ENCODE measurements around the gene ALKBH6. TPM values are rescaled to one million over a fixed set of nuclear protein-coding genes. Genes with fewer than 3 reads are reported as not detected.

ALKBH6 gene
- total RNA-seq, 1 experiment from 2014 or later = 20.1 TPM

- POLR2A ChIA-PET (ENCODE audit: low non-redundant PET) = no interaction called here
- Histone ChIP-seq H3K27ac (ENCODE audit: low read depth, low read length, poor library complexity, severe bottlenecking) (no peak overlapping the region), H3K36me3 (ENCODE audit: insufficient read depth, low read length, poor library complexity, severe bottlenecking) (no peaks in the 10 kb centered on the region), H3K9me3 (ENCODE audit: low read depth, low read length, poor library complexity, severe bottlenecking) (no peaks in the 10 kb centered on the region), H3K27me3 (replicated peaks; ENCODE audit: insufficient read depth, low read depth, low read length, poor library complexity) (no peaks in the 10 kb centered on the region), H3K4me1 (ENCODE audit: insufficient read depth, low read length, poor library complexity, severe bottlenecking) (no peaks in the 10 kb centered on the region), H3K4me3 (ENCODE audit: low read depth, low read length, poor library complexity, severe bottlenecking) (no peak overlapping the region)
- intact Hi-C loops (cut with micrococcal nuclease; ENCODE audit: unreplicated experiment) = no loop called here
- CTCF ChIA-PET = no interaction called here
- BruUV-seq (replicated peaks) = no TSS peak
- TF ChIP-seq CTCF (conservative IDR thresholded peaks at IDR 0.05; ENCODE audit: low read depth, low read length) = no peak
- no peak for TF ChIP-seq EZH2 (IDR thresholded peaks at IDR 0.05; ENCODE audit: borderline replicate concordance, low read depth, low read length, poor library complexity, severe bottlenecking)
- no peak for DNase-seq (ENCODE audit: low spot score)
Observed at GRCh38 chr19:36006955-36007354, 7.1 kb downstream of the ALKBH6 start.

GRCh38 chr19:36003284-36003683 lies 10.7 kb downstream of the ALKBH6 start:
- H3K27ac ChIP-seq (ENCODE audit: low read depth, low read length, poor library complexity, severe bottlenecking) = no peak overlapping the region
- H3K27me3 ChIP-seq (replicated peaks; ENCODE audit: insufficient read depth, low read depth, low read length, poor library complexity) = no peaks in the 10 kb centered on the region
- no peaks in the 10 kb centered on the region for H3K9me3 ChIP-seq (ENCODE audit: low read depth, low read length, poor library complexity, severe bottlenecking)
- TF ChIP-seq CTCF (conservative IDR thresholded peaks at IDR 0.05; ENCODE audit: low read depth, low read length) = no peak
- no peak for TF ChIP-seq EZH2 (IDR thresholded peaks at IDR 0.05; ENCODE audit: borderline replicate concordance, low read depth, low read length, poor library complexity, severe bottlenecking)
- H3K4me1 ChIP-seq (ENCODE audit: insufficient read depth, low read length, poor library complexity, severe bottlenecking) = no peaks in the 10 kb centered on the region
- H3K36me3 ChIP-seq (ENCODE audit: insufficient read depth, low read length, poor library complexity, severe bottlenecking) = no peaks in the 10 kb centered on the region
- ChIA-PET POLR2A (ENCODE audit: low non-redundant PET) (no interaction called here), CTCF (no interaction called here)
- no peak for DNase-seq (ENCODE audit: low spot score)
- intact Hi-C loops (cut with micrococcal nuclease; ENCODE audit: unreplicated experiment) = no loop called here
- BruUV-seq (replicated peaks) = no TSS peak
- no peak overlapping the region for H3K4me3 ChIP-seq (ENCODE audit: low read depth, low read length, poor library complexity, severe bottlenecking)

- no peak for DNase-seq (ENCODE audit: low spot score)
- ChIA-PET CTCF (no interaction called here), POLR2A (ENCODE audit: low non-redundant PET) (interaction anchor here (0.7 kb wide), 1 partner anchor 669 kb away, joined by 3 read pairs; no protein-coding TSS in a partner anchor)
- BruUV-seq (replicated peaks) = no TSS peak
- TF ChIP-seq CTCF (conservative IDR thresholded peaks at IDR 0.05; ENCODE audit: low read depth, low read length) (no peak), EZH2 (IDR thresholded peaks at IDR 0.05; ENCODE audit: borderline replicate concordance, low read depth, low read length, poor library complexity, severe bottlenecking) (no peak)
- Histone ChIP-seq H3K36me3 (ENCODE audit: insufficient read depth, low read length, poor library complexity, severe bottlenecking) (no peaks in the 10 kb centered on the region), H3K27me3 (replicated peaks; ENCODE audit: insufficient read depth, low read depth, low read length, poor library complexity) (no peaks in the 10 kb centered on the region), H3K4me1 (ENCODE audit: insufficient read depth, low read length, poor library complexity, severe bottlenecking) (no peaks in the 10 kb centered on the region), H3K9me3 (ENCODE audit: low read depth, low read length, poor library complexity, severe bottlenecking) (no peaks in the 10 kb centered on the region), H3K4me3 (ENCODE audit: low read depth, low read length, poor library complexity, severe bottlenecking) (no peak overlapping the region), H3K27ac (ENCODE audit: low read depth, low read length, poor library complexity, severe bottlenecking) (no peak overlapping the region)
- intact Hi-C loops (cut with micrococcal nuclease; ENCODE audit: unreplicated experiment) = no loop called here
Observed at GRCh38 chr19:36001605-36002004, 12.4 kb downstream of the ALKBH6 start.
